Stimulated activated CD8-positive, alpha-beta memory T cell treated with anti-CD3 and anti-CD28 coated beads, Interleukin-12 subunit alpha, Interleukin-12 subunit beta, amount 100 ng/mL, for 24 hours (primary cell): ENCODE results near the gene CCL27.
A peak's percentile ranks its signal among the peaks of the same experiment; 100 is the strongest.

Experiments
- DNase-seq: peaks from one replicate; pipeline ENCODE4 v3.0.0-alpha.2; 2020; ENCODE audit errors: extremely low read depth

The CCL27 gene

DNA sequence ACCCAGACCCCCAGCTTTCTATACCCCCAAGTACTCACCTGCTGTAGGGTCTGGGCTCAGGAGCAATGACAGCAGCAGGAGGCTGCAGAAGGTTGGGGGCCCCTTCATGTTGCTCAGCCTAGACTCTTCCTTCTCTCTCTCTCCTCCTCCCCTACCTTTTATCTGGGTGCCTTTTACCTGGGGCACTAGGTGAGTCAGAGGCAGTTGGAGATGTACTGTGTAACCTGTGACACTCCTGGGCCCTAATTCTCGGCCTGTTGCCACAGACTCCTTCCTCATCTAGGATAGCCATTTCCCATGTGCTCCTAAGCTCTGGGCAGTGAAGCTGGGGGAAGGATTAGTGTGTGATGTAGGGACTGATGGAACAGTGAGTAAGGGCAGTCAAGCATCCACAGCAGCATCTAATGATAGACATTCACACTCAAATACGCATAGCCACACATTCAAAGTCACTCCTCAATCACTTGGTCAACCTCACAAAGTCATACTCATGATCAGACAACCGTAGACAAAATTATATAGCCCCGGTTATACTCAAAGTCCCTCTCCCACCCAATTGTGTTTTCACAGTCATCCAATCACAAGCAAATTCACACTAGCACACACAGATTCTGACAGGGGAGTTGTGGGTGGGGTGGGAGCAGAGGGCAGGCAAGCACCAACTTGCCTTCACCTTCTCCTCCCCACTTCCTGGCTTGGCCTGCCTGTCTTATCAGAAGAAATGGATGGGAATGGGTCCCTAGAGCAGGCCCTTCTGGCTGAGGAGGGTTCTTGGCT lies at the start of gene CCL27:
Gene CCL27, minus strand, starts transcription at position 132 of the 777 bp plus-strand sequence. Its CDS starts 24 bp downstream, at position 108.
- no peak for DNase-seq

DNA sequence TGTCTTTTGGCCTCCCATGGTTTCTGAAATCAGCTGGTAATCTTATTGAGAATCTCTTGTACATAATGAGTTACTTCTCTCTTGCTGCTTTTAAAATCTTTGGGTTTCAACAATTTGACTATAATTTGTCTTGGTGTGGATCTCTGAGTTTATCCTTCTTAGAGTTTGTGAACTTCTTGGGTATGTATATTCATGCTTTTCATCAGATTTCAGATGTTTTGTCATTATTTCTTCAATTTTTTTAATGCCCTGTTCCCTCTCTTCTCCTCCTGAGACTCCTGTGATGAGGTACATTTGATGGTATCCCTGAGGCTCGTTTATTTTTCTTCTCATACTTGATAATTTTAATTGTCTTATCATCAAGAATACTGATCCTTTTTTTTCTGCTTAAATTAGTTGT lies 49.7 kb upstream of the CCL27 start:
- DNase-seq, result no peak

GRCh38 chr9:34710023-34710422 lies 47.6 kb upstream of the CCL27 start, which contains the start of gene CCL21:
Gene CCL21 (minus strand): TSS chr9:34710136. CDS start chr9:34710066, 70 bp downstream.
- DNase-seq, result no peak

DNA sequence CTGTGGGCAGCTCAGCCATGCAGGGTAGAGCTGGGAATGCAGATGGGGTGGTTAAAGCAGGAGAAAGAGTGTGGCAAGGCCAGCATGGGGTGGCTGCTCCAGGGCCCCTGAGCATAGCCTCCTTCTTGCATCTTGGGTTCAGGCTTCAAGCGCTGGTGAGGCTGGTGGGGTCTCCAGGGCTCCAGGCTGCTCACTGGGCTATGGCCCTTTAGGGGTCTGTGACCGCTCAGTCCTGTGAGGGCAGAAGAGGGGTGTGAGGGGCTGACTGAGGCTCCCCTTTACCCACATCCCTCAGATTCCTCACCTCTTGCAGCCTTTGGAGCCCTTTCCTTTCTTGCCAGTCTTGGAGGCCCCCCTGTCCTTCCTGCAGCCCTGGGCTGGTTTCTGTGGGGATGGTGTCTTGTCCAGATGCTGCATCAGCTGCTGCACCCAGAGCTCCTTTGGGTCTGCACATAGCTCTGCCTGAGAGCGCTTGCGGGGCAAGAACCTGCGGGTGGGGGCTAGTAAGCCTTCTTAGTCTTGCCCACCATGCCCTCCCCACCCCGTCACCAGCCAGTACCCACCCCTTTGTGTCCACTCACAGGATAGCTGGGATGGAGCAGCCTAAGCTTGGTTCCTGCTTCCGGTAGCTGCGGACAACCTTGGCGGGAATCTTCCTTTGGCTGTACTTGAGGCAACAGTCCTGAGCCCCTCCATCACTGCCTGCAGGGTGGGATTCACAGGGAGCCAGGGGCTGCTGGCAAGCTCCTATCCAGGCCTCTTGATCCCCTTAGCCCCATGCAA lies 46.9 kb upstream of the CCL27 start:
- no peak for DNase-seq

DNA sequence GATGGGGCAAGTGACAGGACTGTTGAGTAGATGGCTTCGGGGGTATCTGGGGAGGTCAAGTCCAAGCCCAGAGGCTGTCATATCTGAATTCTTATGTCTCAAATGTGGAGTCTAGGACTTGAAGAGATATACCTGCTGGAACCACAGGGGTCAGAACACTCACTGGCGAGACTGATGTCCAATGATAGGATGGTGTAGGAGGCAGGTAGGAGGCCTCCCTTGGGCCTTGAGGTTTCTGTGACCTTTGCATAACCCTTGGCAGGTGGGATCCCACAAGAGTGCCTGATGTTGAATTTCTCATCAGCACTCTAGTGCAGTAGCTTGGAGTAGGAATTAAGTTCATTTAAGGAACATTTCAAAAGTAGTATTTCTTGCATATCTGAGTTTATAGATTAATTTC lies 44.7 kb upstream of the CCL27 start:
- DNase-seq, result no peak

DNA sequence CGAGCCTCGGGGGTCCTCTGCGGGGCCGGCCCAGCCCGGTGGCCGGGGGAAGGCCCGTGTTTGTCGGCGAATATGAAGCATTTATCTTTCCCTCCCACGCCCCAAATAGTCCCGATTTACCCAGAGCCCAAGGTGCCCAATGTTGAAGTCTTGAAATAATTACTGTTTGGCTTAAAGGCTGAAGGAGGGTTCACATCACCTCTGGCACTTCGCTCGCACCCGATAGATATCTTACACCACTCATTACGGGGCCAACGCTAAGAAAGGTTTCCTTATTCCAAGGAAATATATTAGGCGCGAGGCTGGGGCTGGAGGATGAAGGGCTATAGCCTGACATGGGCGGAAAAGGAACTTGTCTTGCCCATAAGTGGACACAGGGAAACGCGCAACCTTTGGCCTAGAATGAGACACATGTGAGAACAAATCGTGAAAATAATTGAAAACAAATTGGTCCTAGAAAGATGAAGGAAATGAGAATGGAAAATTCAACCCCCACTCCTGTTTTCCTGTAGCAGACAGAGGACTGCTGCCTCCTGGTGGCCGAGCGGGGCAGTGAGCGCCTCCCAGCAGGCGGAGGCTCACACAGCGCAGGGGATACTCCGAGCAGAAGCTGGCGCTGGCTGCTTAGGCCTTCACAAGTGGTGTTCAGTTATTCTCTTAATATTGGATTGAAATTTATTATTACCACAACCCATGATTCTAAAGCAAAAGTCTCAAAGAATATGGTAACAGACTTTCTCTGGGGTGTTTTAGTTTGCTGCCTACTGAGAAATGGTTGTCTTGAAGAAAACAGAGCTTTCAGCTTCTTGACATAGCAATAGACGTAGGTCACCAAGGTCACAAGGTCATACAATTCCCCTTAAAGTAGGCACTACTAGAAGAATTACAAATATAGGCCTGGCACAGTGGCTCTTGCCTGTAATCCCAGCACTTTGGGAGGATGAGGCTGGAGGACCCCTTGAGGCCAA lies 39.6 kb upstream of the CCL27 start:
- peak; percentile 52 for DNase-seq

DNA sequence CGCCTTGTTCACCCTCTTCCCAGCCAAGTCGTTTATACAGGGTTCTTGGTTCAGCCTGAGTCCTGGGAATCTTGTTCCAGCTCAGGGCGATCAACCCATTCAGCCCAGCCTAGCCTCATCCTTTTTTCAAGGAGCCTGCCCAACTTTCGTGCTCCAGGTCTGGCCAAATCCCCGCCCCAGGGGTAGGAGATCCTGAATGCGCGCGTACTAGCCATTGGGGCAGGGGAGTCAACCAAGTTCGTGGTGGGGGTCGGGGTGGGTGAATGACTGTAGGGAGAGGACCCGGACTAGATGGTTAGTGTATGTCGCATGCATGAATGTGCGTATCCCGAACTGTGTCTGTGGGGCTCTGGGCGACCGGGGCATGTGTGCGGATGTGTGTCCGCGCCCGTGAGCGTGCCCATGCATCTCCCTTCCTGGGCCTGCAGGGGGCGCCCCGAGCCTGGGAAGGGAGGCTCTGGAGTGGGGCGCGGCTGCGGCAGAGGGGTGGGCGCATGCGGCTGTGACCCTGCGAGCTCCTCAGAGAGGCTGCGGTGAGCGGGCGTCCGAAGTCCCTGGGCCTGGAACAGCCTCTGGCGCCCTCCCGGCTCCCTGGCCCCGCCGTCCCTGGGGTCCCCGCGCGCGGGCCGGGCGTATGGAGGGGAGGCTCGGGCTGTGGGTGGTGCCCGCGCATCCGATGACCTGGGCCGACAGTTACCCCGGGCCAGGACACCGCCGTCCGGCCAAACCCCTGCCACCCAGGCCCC lies 38.7 kb upstream of the CCL27 start:
- peak; percentile 42 for DNase-seq

GRCh38 chr9:34694811-34695210 lies 32.4 kb upstream of the CCL27 start:
- DNase-seq, result no peak

DNA sequence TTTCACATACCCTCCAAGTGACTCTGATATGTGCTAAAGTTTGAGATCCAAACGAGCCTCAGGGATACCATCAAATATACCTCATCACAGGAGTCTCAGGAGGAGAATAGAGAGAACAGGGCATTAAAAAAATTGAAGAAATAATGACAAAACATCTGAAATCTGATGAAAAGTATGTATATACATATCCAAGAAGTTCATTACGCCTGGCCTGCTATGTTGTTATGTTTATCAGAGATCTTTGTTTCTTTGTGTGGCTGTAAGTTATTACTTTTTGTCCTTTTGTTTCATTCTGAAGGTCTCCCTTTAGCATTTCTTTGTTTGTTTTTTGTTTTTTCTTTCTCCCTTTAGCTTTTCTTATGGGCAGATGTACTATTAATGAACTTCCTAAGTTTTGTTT lies 31.1 kb upstream of the CCL27 start:
- no peak for DNase-seq

GRCh38 chr9:34691936-34692315 lies 29.5 kb upstream of the CCL27 start:
- DNase-seq, result no peak

GRCh38 chr9:34690983-34691935 lies 28.8 kb upstream of the CCL27 start, which contains the start of gene CCL19:
Gene CCL19 (minus strand): TSS chr9:34691276. CDS start chr9:34691139, 137 bp downstream.
- DNase-seq, result no peak

GRCh38 chr9:34689512-34689911 lies 27.1 kb upstream of the CCL27 start:
- DNase-seq, result no peak

DNA sequence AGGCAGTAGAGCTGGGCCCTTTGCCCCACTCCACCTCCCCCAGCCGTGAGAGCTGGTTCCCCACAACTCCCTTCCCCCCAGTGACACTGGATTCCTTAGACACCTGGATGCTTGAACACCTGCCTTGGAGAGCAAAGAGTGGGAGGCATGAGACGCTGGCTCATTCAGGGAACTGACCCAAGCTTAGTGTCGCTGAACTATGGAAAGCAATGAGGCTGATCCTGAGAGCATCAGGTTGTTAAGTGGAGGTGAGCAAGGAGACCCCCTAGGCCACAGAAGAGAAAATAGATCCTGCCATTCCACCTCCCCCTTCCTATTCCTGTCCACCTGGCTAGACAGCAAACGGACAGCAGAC lies 26.6 kb upstream of the CCL27 start:
- no peak for DNase-seq

- DNase-seq, result no peak
Measured at GRCh38 chr9:34688329-34689115, 26.1 kb upstream of the CCL27 start.

GRCh38 chr9:34687276-34688030 lies 25.0 kb upstream of the CCL27 start:
- no peak for DNase-seq

DNA sequence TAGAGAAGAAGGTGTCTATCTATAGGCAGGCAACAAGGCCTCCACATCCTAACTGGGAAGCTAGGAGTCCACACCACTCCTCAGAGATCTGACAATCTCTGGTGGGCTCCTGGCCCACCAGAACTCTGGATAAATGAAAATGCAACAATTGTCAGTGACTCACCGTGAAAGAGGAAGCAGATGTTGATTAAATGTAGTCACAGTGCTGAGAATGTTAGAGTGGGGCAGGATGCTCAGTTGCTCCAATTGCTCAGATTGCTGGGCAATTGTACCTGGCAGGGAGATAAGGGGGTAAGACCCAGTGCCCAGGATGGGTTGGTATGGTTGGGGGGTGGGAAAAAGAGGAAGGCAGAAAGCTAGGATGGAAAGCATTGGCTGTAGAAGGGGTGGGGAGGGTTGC lies 24.3 kb upstream of the CCL27 start:
- DNase-seq, result no peak

DNA sequence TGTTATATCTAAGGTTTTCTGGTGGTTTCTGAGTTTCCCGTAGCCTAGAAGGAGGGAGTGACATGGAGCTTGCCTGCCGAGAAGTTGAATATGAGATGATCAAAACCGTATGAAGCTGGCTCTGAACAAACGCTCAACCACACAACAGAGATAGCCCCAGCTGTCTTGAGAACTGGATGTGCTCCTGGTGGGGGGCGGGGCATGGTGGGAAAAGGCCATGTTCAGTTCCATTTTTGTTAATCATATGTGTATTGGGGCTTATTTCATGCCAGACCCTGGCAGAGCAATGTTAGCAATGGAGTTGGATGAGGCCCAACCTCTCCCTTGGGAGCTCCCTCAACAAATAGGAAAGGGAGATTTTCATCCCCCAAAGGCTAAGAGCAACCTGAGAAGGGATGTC lies 23.8 kb upstream of the CCL27 start:
- no peak for DNase-seq

- DNase-seq, result no peak
Measured at GRCh38 chr9:34685591-34685990, 23.1 kb upstream of the CCL27 start.
